SU-DHL-6 (cell line): ENCODE data around the gene IL1R1.

Experiments
- H2AFZ ChIP-seq: fragments of 200-600 bp; sonication (generic); 2 replicates; pipeline ENCODE4 v1.6.1; 2014; ENCODE audit warnings: low read depth, mild to moderate bottlenecking, moderate library complexity, mixed read lengths, antibody characterized with exemption, low read length; ENCODE audit not compliant: severe bottlenecking
- H3F3A ChIP-seq: fragments of 200-600 bp; shearing (Covaris generic); 2 replicates; pipeline ENCODE4 v1.6.0; 2016; ENCODE audit warnings: antibody characterized with exemption, mild to moderate bottlenecking; ENCODE audit not compliant: insufficient read depth
- H3K27ac ChIP-seq: fragments of 200-600 bp; sonication (generic); 2 replicates; pipeline ENCODE4 v1.5.1; 2016; ENCODE audit warnings: low read depth, mild to moderate bottlenecking, low read length, moderate library complexity, mixed read lengths
- H3K27me3 ChIP-seq: fragments of 200-600 bp; sonication (generic), shearing (Covaris generic); 2 replicates; pipeline ENCODE4 v1.6.0; 2014; ENCODE audit warnings: mild to moderate bottlenecking, low read length
- H3K36me3 ChIP-seq: fragments of 200-600 bp; sonication (generic); 2 replicates; pipeline ENCODE4 v1.6.1; 2014; ENCODE audit warnings: mild to moderate bottlenecking, low read length, mixed read lengths
- H3K4me2 ChIP-seq: fragments of 300-600, 200-600 bp; shearing (Covaris generic), sonication (generic); 2 replicates; pipeline ENCODE4 v1.6.0; 2014; ENCODE audit warnings: low read length, low read depth, mild to moderate bottlenecking; ENCODE audit not compliant: poor library complexity, severe bottlenecking
- H3K4me3 ChIP-seq: fragments of 200-600 bp; sonication (generic); 2 replicates; pipeline ENCODE4 v1.5.1; 2014; ENCODE audit warnings: antibody characterized with exemption, low read length, mild to moderate bottlenecking, mixed read lengths; ENCODE audit not compliant: insufficient read depth, poor library complexity, severe bottlenecking
- H3K79me2 ChIP-seq: fragments of 200-600 bp; sonication (generic); 2 replicates; pipeline ENCODE4 v1.6.1; 2014; ENCODE audit warnings: mild to moderate bottlenecking, low read length, moderate library complexity; ENCODE audit not compliant: insufficient read depth
- H3K9ac ChIP-seq: fragments of 200-600 bp; sonication (generic); 2 replicates; pipeline ENCODE4 v1.7.0; 2014; ENCODE audit warnings: mild to moderate bottlenecking, low read length
- H3K9me2 ChIP-seq: fragments of 200-600 bp; sonication (generic); replicated peaks from 2 replicates; pipeline ENCODE4 v1.6.1; 2014; ENCODE audit warnings: low read length; ENCODE audit not compliant: insufficient read depth
- H3K9me3 ChIP-seq: fragments of 200-600 bp; sonication (generic); 2 replicates; pipeline ENCODE4 v1.6.1; 2014; ENCODE audit warnings: low read length, mixed read lengths; ENCODE audit not compliant: insufficient read depth
- H4K20me1 ChIP-seq: fragments of 200-600 bp; sonication (generic); 2 replicates; pipeline ENCODE4 v1.6.1; 2014; ENCODE audit warnings: low read depth, mild to moderate bottlenecking, antibody characterized with exemption, low read length, moderate library complexity, mixed read lengths
- CTCF ChIP-seq: fragments of 200-600 bp; sonication (generic); IDR thresholded peaks from one replicate; pipeline ENCODE4 v1.5.1; 2017; ENCODE audit warnings: antibody characterized with exemption, mild to moderate bottlenecking, low read length, moderate library complexity; ENCODE audit not compliant: insufficient read depth, poor library complexity, severe bottlenecking
- EZH2phosphoT487 ChIP-seq: fragments of 200-600 bp; sonication (generic), shearing (Covaris generic); conservative IDR thresholded peaks from 2 replicates; pipeline ENCODE4 v1.6.1; 2018; ENCODE audit warnings: mild to moderate bottlenecking, antibody characterized with exemption, low read length, moderate library complexity, mixed read lengths

IL1R1 gene

GRCh38 chr2:102179788-102180686 lies 37.5 kb downstream of the IL1R1 start:
- no peaks in the 10 kb centered on the region for H3K27me3 ChIP-seq

GRCh38 chr2:102180687-102180999 lies 38.1 kb downstream of the IL1R1 start:
- Histone ChIP-seq H2AFZ (no peak overlapping the region), H3K4me3 (no peak overlapping the region), H3K9me3 (no peaks in the 10 kb centered on the region), H3K9ac (no peak overlapping the region), H3K36me3 (no peaks in the 10 kb centered on the region), H4K20me1 (no peaks in the 10 kb centered on the region), H3K4me2 (no peak overlapping the region), H3K27me3 (no peaks in the 10 kb centered on the region), H3F3A (no peaks in the 10 kb centered on the region), H3K79me2 (no peaks in the 10 kb centered on the region), H3K27ac (no peak overlapping the region), H3K9me2 (no peaks in the 10 kb centered on the region)
- TF ChIP-seq CTCF (no peak), EZH2phosphoT487 (no peak)

More at GRCh38 chr2:102179788-102180686, 37.5 kb downstream of the IL1R1 start:
- no peaks in the 10 kb centered on the region for H3K79me2 ChIP-seq
- no peaks in the 10 kb centered on the region for H3F3A ChIP-seq
- H4K20me1 ChIP-seq, result no peaks in the 10 kb centered on the region
- no peak overlapping the region for H2AFZ ChIP-seq
- no peak for TF ChIP-seq CTCF
- no peak overlapping the region for H3K4me2 ChIP-seq
- H3K9me2 ChIP-seq, result no peaks in the 10 kb centered on the region
- no peak overlapping the region for H3K27ac ChIP-seq
- no peak overlapping the region for H3K9ac ChIP-seq
- H3K4me3 ChIP-seq, result no peak overlapping the region
- no peaks in the 10 kb centered on the region for H3K9me3 ChIP-seq
- H3K36me3 ChIP-seq, result no peaks in the 10 kb centered on the region

- no peaks in the 10 kb centered on the region for H3K9me2 ChIP-seq
- H3K9ac ChIP-seq, result no peak overlapping the region
- H2AFZ ChIP-seq, result no peak overlapping the region
- H3K9me3 ChIP-seq, result no peaks in the 10 kb centered on the region
- H3K79me2 ChIP-seq, result no peaks in the 10 kb centered on the region
- H4K20me1 ChIP-seq, result no peaks in the 10 kb centered on the region
- no peak overlapping the region for H3K27ac ChIP-seq
- TF ChIP-seq CTCF (no peak), EZH2phosphoT487 (no peak)
- no peak overlapping the region for H3K4me3 ChIP-seq
- no peaks in the 10 kb centered on the region for H3F3A ChIP-seq
- no peaks in the 10 kb centered on the region for H3K36me3 ChIP-seq
- no peak overlapping the region for H3K4me2 ChIP-seq
- H3K27me3 ChIP-seq, result no peaks in the 10 kb centered on the region
These were observed 38.8 kb downstream of the IL1R1 start for GRCh38 chr2:102181376-102181775.
